ENCODE measurements around the gene ADORA1.

Gene ADORA1

DNA sequence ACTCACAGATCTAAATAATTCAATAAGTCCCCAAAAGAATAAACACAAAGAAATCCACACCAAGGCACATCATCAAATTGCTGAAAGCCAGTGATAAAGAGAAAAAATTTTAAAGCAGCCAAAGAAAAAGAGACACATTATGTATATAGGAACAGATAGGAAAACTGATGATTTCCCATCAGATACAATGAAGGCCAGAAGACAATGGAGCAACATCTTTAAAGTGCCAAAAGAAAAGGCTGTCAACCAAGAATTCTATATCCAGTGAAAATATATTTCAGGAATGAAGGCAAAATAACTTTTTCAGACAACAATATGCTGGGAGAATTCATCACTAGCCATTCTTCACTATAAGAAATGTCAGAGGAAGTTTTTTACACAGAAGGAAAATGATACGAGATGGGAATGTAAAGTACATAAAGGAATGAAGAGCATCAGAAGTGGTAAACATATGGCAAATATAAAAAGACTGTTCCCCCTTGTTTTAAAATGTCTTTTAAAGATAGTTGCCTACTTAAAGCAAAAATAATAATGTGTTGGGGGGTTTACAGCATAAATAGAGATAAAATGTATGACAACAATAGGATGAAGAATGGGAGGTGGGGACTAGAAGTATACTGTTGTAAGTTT lies 32.4 kb upstream of the ADORA1 start:
- Histone ChIP-seq H3K9ac (ENCODE audit: low read depth in 1 of 2, low read length in 2 of 2) (no peak overlapping the region), H3K27ac (ENCODE audit: low read depth, low read length) (no peak overlapping the region), H3K4me1 (ENCODE audit: control insufficient read depth in 1 of 2, insufficient read depth in 2 of 2, low read length in 2 of 2) (peaks cover 0 to under 1% of the 10 kb centered on the region in 2 donors), H3K9me3 (ENCODE audit: control insufficient read depth in 1 of 2, low read length in 2 of 2) (peaks cover 0 to 8% of the 10 kb centered on the region in 2 donors), H3K4me3 (ENCODE audit: low read depth in 1 of 2, low read length in 2 of 2) (no peak overlapping the region), H3K27me3 (ENCODE audit: control insufficient read depth in 1 of 2, insufficient read depth in 2 of 2, low read length in 2 of 2) (no peaks in the 10 kb centered on the region), H3K36me3 (ENCODE audit: control insufficient read depth in 1 of 2, insufficient read depth in 2 of 2, low read length in 2 of 2) (no peaks in the 10 kb centered on the region)

GRCh38 chr1:203096566-203096965 lies 31.0 kb upstream of the ADORA1 start:
- Histone ChIP-seq H3K36me3 (ENCODE audit: control insufficient read depth in 1 of 2, insufficient read depth in 2 of 2, low read length in 2 of 2) (no peaks in the 10 kb centered on the region), H3K4me1 (ENCODE audit: control insufficient read depth in 1 of 2, insufficient read depth in 2 of 2, low read length in 2 of 2) (peaks cover 0 to 3% of the 10 kb centered on the region in 2 donors), H3K9me3 (ENCODE audit: control insufficient read depth in 1 of 2, low read length in 2 of 2) (peaks cover 0 to 8% of the 10 kb centered on the region in 2 donors), H3K4me3 (ENCODE audit: low read depth in 1 of 2, low read length in 2 of 2) (no peak overlapping the region), H3K27me3 (ENCODE audit: control insufficient read depth in 1 of 2, insufficient read depth in 2 of 2, low read length in 2 of 2) (no peaks in the 10 kb centered on the region), H3K9ac (ENCODE audit: low read depth in 1 of 2, low read length in 2 of 2) (no peak overlapping the region), H3K27ac (ENCODE audit: low read depth, low read length) (no peak overlapping the region)

DNA sequence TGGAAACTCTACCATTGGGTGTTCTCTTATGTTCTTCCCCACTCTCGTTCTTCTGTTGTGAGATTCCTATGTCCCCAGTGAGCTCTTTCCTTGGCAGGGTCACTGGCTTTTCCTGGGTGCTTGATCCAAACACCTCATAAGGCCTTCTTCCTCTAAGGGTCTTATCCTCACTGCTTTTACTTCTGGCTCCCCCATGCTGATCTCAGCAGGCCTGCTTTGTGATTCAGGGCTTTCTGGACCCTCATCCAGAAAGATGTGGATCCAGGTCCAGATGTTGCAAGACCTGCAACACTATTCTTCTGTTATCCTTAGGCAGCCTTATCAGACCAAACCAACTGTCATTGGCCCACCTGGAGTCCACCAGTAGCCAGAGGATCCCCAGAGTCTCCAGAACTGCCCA lies 30.5 kb upstream of the ADORA1 start:
- Histone ChIP-seq H3K27me3 (ENCODE audit: control insufficient read depth in 1 of 2, insufficient read depth in 2 of 2, low read length in 2 of 2) (no peaks in the 10 kb centered on the region), H3K27ac (ENCODE audit: low read depth, low read length) (no peak overlapping the region), H3K4me1 (ENCODE audit: control insufficient read depth in 1 of 2, insufficient read depth in 2 of 2, low read length in 2 of 2) (peaks cover 3 to 4% of the 10 kb centered on the region in 2 donors), H3K9ac (ENCODE audit: low read depth in 1 of 2, low read length in 2 of 2) (no peak overlapping the region), H3K9me3 (ENCODE audit: control insufficient read depth in 1 of 2, low read length in 2 of 2) (peaks cover 0 to 8% of the 10 kb centered on the region in 2 donors), H3K36me3 (ENCODE audit: control insufficient read depth in 1 of 2, insufficient read depth in 2 of 2, low read length in 2 of 2) (no peaks in the 10 kb centered on the region), H3K4me3 (ENCODE audit: low read depth in 1 of 2, low read length in 2 of 2) (no peak overlapping the region)

GRCh38 chr1:203098445-203098844 lies 29.1 kb upstream of the ADORA1 start:
- no peak overlapping the region for H3K27ac ChIP-seq (ENCODE audit: low read depth, low read length)
- H3K9me3 ChIP-seq (ENCODE audit: control insufficient read depth in 1 of 2, low read length in 2 of 2), result peaks cover 0 to 8% of the 10 kb centered on the region in 2 donors
- H3K27me3 ChIP-seq (ENCODE audit: control insufficient read depth in 1 of 2, insufficient read depth in 2 of 2, low read length in 2 of 2), result no peaks in the 10 kb centered on the region
- no peak overlapping the region for H3K9ac ChIP-seq (ENCODE audit: low read depth in 1 of 2, low read length in 2 of 2)
- no peaks in the 10 kb centered on the region for H3K36me3 ChIP-seq (ENCODE audit: control insufficient read depth in 1 of 2, insufficient read depth in 2 of 2, low read length in 2 of 2)
- no peak overlapping the region for H3K4me3 ChIP-seq (ENCODE audit: low read depth in 1 of 2, low read length in 2 of 2)
- peaks cover 8 to 10% of the 10 kb centered on the region in 2 donors for H3K4me1 ChIP-seq (ENCODE audit: control insufficient read depth in 1 of 2, insufficient read depth in 2 of 2, low read length in 2 of 2)

DNA sequence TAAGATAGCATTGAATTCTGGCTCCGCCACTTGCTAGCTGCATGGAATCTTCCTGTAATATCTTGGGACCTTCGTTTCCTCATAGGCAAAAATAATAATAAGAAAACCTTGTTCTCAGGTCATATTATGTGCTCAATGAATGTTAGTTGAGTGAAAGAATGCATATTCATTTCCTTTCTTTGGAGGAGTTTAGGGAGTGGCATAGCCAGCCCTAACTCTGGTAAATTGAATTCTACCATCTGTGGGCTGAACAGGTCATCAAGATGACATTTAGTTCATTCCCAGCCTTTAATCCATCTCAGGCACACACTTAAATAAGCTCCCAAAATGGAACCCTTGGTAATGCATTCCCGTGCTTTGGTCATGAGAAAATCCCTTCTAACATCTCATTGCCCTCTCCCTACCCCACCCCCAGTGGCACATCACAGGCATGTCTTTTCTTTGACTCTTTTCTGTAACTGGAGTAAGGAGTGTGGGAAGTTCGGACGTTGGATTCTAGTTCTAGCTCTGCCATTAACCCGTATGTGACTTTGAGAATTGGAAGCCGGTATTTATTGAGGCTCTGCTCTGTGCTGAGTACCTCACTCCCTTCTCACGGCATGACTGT lies 28.5 kb upstream of the ADORA1 start:
- Histone ChIP-seq H3K9ac (ENCODE audit: low read depth in 1 of 2, low read length in 2 of 2) (no peak overlapping the region), H3K4me3 (ENCODE audit: low read depth in 1 of 2, low read length in 2 of 2) (no peak overlapping the region), H3K4me1 (ENCODE audit: control insufficient read depth in 1 of 2, insufficient read depth in 2 of 2, low read length in 2 of 2) (peaks cover 8 to 10% of the 10 kb centered on the region in 2 donors), H3K27ac (ENCODE audit: low read depth, low read length) (no peak overlapping the region), H3K36me3 (ENCODE audit: control insufficient read depth in 1 of 2, insufficient read depth in 2 of 2, low read length in 2 of 2) (no peaks in the 10 kb centered on the region), H3K27me3 (ENCODE audit: control insufficient read depth in 1 of 2, insufficient read depth in 2 of 2, low read length in 2 of 2) (no peaks in the 10 kb centered on the region), H3K9me3 (ENCODE audit: control insufficient read depth in 1 of 2, low read length in 2 of 2) (peaks cover 0 to 8% of the 10 kb centered on the region in 2 donors)

DNA sequence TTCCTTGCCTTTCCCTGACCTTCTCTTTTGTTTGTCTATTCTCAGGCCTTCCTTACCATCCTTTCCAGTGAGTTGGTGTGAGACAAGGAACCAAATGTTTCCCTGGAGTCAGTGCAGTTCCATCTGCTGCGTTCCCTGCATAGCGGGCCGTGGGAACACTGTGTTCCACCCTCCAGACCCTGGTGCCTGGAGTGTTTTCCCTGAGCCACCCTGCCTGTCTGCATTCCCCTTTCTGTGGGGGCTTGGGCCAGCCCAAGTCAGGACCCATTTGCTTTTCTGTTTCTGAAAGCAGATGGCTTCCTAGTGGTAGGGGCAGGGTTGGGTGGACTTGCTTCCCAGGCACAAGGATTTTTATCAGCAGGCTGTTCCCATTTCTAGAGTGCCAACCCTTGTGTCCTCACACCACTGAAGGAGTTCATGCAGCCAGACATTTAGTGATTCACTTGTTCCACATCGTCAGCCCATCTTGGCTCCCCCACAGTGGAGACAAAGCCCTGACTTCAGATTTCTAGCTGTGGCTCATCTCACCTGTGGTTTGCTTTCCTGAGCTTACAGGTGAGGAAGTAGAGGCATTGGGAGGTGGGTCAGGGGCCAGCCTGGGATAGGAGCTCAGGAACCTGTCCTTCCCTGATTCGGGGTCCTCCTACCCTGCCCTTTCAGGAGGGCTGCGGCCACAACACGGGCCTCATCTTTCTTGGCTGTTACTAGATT lies 27.6 kb upstream of the ADORA1 start:
- H3K27ac ChIP-seq (ENCODE audit: low read depth, low read length), result no peak overlapping the region

GRCh38 chr1:203100516-203100869 lies 27.0 kb upstream of the ADORA1 start:
- Histone ChIP-seq H3K27ac (ENCODE audit: low read depth, low read length) (no peak overlapping the region), H3K27me3 (ENCODE audit: control insufficient read depth in 1 of 2, insufficient read depth in 2 of 2, low read length in 2 of 2) (no peaks in the 10 kb centered on the region), H3K36me3 (ENCODE audit: control insufficient read depth in 1 of 2, insufficient read depth in 2 of 2, low read length in 2 of 2) (no peaks in the 10 kb centered on the region), H3K4me3 (ENCODE audit: low read depth in 1 of 2, low read length in 2 of 2) (no peak overlapping the region), H3K9ac (ENCODE audit: low read depth in 1 of 2, low read length in 2 of 2) (no peak overlapping the region), H3K9me3 (ENCODE audit: control insufficient read depth in 1 of 2, low read length in 2 of 2) (peaks cover 0 to 4% of the 10 kb centered on the region in 2 donors), H3K4me1 (ENCODE audit: control insufficient read depth in 1 of 2, insufficient read depth in 2 of 2, low read length in 2 of 2) (peaks cover 8 to 10% of the 10 kb centered on the region in 2 donors)

More for the DNA sequence above, 27.6 kb upstream of the ADORA1 start:
- peaks cover 8 to 10% of the 10 kb centered on the region in 2 donors for H3K4me1 ChIP-seq (ENCODE audit: control insufficient read depth in 1 of 2, insufficient read depth in 2 of 2, low read length in 2 of 2)
- H3K9ac ChIP-seq (ENCODE audit: low read depth in 1 of 2, low read length in 2 of 2), result no peak overlapping the region
- no peak overlapping the region for H3K4me3 ChIP-seq (ENCODE audit: low read depth in 1 of 2, low read length in 2 of 2)
- no peaks in the 10 kb centered on the region for H3K27me3 ChIP-seq (ENCODE audit: control insufficient read depth in 1 of 2, insufficient read depth in 2 of 2, low read length in 2 of 2)
- H3K36me3 ChIP-seq (ENCODE audit: control insufficient read depth in 1 of 2, insufficient read depth in 2 of 2, low read length in 2 of 2), result no peaks in the 10 kb centered on the region
- peaks cover 0 to 8% of the 10 kb centered on the region in 2 donors for H3K9me3 ChIP-seq (ENCODE audit: control insufficient read depth in 1 of 2, low read length in 2 of 2)

GRCh38 chr1:203101813-203102634 lies 25.5 kb upstream of the ADORA1 start:
- Histone ChIP-seq H3K27me3 (ENCODE audit: control insufficient read depth in 1 of 2, insufficient read depth in 2 of 2, low read length in 2 of 2) (no peaks in the 10 kb centered on the region), H3K4me1 (ENCODE audit: control insufficient read depth in 1 of 2, insufficient read depth in 2 of 2, low read length in 2 of 2) (peaks cover 8 to 10% of the 10 kb centered on the region in 2 donors), H3K36me3 (ENCODE audit: control insufficient read depth in 1 of 2, insufficient read depth in 2 of 2, low read length in 2 of 2) (no peaks in the 10 kb centered on the region), H3K27ac (ENCODE audit: low read depth, low read length) (no peak overlapping the region), H3K9me3 (ENCODE audit: control insufficient read depth in 1 of 2, low read length in 2 of 2) (no peaks in the 10 kb centered on the region), H3K4me3 (ENCODE audit: low read depth in 1 of 2, low read length in 2 of 2) (no peak overlapping the region), H3K9ac (ENCODE audit: low read depth in 1 of 2, low read length in 2 of 2) (no peak overlapping the region)

DNA sequence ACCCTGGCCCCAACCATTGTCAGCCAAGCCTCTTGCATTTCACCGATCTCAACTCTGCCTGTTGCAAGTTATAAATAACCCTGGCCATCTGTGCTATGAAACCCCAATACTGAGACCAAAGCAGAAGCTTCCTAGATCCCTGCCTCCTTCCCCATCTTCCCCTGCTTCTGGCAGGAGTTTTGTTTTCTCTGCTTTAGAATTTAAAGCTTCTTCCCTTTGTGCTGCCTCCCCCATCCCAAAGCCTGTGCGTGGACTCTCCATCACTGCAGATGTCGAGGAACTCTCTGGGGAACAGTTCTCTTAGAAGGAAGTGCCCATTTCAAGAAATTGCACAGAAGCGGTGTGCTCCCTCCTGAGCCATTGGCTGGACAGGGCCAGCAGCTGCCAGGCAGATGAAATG lies 24.3 kb upstream of the ADORA1 start:
- Histone ChIP-seq H3K27me3 (ENCODE audit: control insufficient read depth in 1 of 2, insufficient read depth in 2 of 2, low read length in 2 of 2) (no peaks in the 10 kb centered on the region), H3K9ac (ENCODE audit: low read depth in 1 of 2, low read length in 2 of 2) (no peak overlapping the region), H3K36me3 (ENCODE audit: control insufficient read depth in 1 of 2, insufficient read depth in 2 of 2, low read length in 2 of 2) (no peaks in the 10 kb centered on the region), H3K9me3 (ENCODE audit: control insufficient read depth in 1 of 2, low read length in 2 of 2) (no peaks in the 10 kb centered on the region), H3K4me3 (ENCODE audit: low read depth in 1 of 2, low read length in 2 of 2) (no peak overlapping the region), H3K4me1 (ENCODE audit: control insufficient read depth in 1 of 2, insufficient read depth in 2 of 2, low read length in 2 of 2) (peaks cover 8 to 10% of the 10 kb centered on the region in 2 donors), H3K27ac (ENCODE audit: low read depth, low read length) (no peak overlapping the region)

Data from duodenal mucosa (tissue), 2 donors.